Dermis blood vessel endothelial cell (primary cell): ENCODE measurements around the gene PITX3. TPM values are rescaled to one million over a fixed set of nuclear protein-coding genes. Genes with fewer than 3 reads are reported as not detected.
A peak's percentile ranks its signal among the peaks of the same experiment; 100 is the strongest.
"Not testable (repeated sequence)": the region's sequence is repeated elsewhere in the genome, so short reads cannot be mapped to it uniquely, and the experiment has no call there.

ENCODE experiments used
- DNase-seq: peaks from one replicate; pipeline ENCODE4 v3.0.0; 2010
- total RNA-seq: library from RNA; depleted of rRNA; stranded (reverse); fragments of >200 nt; gene quantifications from 2 replicates; pipeline ENCODE4 v1.2.3, GENCODE V29; 2014

Gene PITX3
- total RNA-seq, 1 donor from 2014 or later = not detected

DNA sequence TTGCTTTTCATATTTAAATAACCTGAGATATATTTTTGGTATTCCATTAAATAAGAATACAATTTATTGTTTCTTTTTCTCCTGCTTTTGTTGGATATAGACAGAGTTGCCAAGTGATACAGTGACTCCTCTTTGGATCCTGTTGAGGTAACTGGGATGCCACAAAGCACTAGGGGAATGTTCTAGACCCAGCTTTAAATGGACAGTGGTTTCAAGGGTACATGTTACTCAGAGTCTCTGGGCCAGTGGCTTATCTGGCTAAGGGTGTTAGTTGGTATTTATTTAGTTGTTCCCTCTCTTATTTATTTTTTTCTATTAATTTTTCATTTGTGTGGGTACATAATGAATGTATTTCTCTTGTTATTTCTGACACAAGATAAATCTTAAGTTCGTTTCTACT lies 13.1 kb upstream of the PITX3 start:
- no peak for DNase-seq

DNA sequence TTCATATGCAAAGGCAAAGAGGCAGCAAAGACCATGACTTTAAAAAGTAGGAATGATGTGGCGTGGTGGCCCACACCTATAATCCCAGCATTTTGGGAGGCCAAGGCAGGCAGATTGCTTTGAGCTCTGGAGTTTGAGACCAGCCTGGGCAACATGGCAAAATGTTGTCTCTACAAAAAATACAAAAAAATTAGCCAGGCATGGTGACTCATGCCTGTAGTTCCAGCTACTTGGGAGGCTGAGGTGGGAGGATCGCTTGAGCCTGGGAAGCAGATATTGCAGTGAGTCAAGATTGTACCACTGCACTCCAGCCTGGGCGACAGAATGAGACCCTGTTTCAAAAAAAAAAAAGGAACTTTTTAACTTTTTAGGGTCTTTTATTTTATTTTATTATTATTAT lies 11.2 kb upstream of the PITX3 start:
- not testable (repeated sequence) for DNase-seq

DNA sequence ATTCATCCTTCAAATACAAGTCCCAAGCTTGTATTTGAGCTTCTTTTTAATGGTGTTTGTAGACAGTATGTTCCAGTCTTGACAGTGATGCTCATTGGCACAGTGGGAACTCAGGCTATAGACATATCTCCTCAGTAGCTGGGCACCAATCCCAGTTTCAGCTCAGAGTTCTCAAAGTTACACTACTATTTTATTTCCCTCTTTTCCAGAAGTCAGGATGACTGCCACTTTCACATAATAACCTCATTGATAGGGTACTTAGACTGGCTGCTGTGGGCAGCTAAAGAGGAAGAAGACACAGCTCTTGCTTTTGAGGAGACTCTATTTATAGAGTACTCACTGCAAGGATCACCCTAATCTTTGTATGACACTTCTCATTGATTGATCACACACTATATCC lies 6.4 kb upstream of the PITX3 start:
- DNase-seq = no peak

DNA sequence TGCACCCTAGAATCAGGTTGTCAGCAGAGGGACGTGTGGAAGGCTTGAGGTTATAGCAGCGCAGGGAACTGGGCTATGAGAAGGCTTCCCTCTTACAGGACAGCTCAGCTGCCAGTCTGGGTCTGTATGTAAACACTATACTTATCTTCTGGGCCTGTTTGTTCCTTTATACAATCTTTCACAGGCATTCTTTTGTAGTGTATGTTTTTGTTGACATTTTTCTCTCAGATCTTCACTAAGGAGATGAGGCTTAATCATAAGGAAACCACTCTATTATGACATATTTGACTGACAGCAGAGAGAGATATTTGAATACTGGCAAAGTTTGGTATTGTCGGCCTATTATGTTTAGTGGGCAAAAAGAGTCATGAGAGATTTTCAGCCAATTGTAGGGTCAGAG lies 4.9 kb upstream of the PITX3 start:
- DNase-seq = peak; percentile 39

DNA sequence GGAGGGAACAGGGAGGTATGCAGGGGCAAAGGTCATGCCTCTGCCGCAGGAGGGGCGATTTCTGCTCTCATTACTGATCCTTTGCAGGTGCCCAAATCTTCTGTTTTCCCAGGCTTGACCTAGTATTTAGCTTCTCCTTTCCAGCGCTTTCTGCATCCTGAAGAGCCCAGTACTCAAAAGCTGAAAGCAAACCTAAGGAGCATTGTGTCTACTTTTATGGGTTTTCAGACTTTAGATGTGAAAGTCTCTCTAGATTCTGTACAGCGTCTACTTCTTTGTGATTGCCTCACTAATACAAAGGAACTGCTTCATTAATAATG lies 4.6 kb upstream of the PITX3 start:
- no peak for DNase-seq

DNA sequence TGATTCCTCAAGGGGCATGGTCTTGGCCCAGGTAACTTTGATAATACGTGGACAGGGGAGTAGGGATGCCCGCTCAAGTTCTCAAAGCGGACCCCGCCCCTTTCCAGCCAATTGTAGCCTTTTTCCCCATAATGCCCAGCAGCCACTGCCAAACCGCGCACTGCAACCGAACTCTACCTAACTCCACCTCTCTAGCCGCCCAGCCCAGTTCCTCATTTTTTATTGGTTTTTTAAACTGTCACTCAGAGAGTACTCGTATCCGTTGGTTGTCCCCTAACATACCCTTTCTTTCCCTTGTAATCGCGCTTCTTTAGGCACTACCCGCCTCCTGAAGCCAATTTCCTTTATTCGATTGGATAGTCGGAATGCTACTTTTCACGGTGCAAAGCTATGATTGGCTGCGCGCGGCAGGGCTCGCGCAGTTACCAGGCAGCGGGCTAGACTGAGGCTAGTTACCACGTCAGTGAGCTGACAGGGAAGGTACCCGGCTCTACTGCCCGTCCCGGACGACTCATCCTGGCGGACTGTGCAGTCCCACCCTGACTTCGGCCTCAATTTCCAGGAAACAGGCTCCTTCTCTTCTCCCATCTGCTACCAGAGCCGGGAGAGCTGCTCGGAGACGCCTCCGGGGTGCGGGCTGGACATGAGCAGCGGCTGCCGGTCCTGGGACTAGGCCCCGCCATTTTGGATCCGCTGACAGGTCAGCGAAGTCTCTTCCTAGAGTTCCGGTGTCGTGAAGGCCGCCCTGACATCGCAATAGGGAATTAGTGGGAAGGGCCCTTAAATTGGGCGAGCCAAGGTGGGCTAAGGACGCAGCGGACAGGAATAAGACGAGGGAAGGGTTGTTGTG lies 4.0 kb upstream of the PITX3 start, which contains the start of gene GBF1:
Gene GBF1 (plus strand): TSS at position 451 of the 850 bp plus-strand sequence. CDS start 13,407 bp downstream, outside the sequence.
- peak; percentile 100 for DNase-seq

DNA sequence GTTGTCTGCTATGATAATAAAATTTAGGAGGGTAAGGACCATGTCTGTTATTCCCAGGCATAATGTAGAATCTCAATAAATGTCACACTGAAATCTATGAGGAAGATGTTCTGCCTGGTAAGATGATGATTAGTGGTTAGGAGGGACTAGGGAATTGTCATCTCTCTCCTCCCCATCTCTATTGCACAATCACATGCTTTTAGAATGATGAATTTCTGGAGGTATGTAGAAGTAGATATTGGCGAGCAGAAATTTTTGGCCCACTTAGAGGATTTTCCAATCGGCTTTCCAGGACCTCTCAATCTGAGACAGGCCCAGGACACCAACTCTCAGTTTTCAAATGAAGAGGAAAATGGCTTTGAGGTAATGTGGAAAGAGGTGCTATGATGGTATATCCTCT lies 2.0 kb upstream of the PITX3 start:
- DNase-seq = no peak

DNA sequence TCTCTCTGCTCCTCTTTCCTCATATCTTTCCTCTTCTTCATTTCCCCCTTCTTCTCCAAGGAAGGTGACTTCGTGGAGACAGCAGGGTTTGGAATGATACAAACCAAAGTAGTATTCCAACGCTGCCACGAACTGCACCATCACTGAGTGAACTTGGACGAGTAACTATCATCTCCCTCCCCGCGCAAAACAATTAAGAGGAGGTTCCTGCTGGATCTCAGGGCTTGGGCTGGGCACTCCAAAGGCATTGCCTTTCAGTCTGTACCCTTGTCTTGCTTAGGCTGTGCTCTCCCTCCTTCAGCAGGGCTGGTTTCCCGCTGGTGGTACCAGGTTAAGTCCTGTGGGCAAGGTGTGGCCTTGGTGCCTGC lies 790 bp upstream of the PITX3 start:
- no peak for DNase-seq

DNA sequence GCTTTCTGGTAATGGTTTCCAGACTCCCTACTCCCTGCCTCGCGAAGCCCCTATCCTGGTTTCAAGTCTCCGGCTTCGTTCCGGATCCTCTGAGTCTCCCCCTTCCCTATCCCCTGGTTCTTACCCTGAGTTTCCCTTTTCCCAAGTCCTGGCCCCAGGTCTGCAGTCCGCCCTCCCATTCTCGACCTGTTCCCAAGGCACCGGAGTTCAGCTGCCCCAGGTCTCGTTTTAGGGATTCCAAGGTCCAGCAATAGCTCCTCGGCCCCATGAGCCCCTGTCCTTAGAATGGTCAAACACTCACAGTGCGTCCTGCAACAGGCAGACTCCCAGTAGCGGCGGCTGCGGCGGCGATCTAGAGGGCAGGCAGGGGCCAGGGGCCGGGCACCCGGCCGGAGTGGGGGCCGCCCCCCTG lies 274 bp downstream of the PITX3 start:
- peak; percentile 16 for DNase-seq

DNA sequence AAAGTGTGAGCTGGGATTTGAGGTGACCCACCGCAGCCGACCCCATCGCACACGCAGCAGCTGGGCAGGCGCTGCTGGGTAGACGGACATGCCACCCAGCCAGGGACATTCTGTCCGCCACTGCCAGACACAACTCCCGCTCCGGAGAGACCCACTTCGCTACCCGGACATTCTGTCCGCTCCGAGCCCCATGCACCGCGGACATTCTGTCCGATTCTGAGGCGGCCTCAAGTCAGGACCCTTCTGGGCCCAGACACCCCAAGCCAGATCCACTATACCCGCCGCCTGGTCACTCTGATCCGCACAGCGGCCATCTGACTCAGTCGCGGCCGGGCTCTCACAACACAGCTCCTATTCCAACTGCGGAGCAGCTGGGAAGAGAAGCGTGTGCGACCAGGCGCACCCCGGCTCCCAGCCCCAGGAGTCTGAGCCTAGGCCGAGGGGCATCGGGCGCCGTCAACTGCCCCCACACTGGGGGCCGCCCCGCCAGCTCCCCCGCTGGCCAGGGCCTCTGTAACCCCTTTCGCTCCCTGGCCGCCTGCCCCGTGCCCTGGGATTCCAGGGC lies 763 bp downstream of the PITX3 start:
- peak; percentile 16 for DNase-seq

DNA sequence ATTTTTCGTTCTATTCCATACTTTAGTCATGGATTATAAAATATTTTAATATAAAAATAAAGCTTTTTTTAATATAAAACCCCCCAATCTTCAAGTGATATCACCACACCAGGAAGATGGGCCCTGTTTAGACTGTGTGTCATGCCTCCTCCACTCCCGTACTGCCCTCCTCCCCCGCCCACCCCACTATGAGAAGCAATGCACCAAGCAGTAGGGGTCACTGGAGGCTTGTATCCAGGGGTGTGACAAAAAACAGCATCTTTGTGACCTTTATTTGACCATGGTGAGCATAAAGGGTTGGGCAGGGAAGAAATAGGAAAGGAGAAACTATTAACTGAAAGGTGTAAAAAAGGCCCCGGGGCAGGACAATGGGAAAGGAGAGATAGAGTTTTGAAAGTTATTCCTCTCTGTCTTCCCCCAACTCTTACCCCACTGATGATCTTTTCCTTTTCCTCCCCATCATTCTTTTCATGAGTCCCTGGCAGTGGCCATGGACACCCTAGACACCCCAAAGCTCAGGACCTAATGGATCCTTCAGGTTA lies 3.5 kb downstream of the PITX3 start:
- no peak for DNase-seq

DNA sequence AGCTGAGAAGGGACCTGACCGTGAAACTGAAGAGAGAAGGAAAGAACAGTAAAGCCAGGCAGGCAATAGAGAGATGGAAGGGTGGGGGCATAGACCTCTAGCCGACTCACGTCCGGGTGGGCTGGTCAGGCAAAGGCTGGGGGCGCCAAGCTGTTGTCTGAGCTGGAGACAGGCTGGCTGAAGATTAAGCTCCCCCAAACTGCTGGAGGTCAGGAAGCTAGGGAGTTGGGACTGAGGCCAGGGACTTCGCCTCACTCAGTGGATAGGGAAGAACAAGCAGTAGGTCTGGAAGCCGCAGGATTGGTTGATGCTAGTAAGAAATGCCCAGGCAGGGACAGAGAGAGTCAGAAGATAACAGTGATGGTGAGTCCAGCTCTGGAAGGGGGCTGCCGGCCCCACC lies 5.3 kb downstream of the PITX3 start:
- no peak for DNase-seq

DNA sequence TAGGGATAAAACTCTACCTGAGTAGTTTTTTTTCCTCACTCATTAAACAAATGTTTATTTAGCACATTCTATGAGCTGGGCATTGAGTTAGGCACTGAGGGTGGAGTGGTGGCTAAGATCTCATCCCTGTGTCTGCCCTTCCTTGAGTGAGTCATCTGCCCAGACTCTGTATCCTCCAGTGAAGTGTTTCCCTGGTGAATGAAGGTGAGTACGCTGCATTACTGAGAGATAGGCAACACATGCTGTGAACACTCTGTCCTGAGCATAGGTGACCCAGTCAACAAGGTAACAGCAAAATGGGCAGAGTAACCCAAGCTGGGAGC lies 5.8 kb downstream of the PITX3 start:
- no peak for DNase-seq

DNA sequence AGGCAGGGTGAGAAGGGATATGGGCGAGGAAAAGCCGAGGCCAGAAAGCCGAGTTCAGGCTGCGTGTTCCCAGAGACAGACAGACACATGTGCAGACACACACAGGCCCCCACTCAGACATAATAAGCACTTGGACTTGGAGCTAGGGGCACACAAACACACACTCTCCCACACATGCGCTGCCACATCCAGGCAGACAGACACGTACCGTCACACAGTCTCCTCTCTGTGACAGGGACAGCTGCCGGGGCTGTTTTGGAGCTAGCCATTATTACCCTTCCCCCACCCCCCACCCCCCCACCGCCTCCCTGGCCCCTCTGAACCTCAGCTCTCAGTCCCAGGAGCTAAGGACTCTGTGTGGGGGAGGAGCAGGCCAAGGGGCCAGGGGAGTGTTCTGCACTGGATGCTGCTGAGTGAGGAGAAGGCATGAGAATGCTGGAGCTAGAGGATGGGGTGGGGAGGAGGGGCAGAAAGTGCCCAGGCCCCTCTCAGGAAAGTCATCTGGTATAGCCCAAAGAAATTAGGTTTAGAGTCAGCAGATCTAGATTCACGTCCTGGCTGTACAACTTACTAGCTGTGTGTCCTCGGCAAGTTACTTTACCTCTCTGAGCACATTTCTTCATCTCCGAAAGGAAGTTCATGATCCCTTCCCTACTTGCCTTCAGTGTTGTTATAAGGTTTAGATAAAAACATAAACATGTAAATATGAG lies 6.3 kb downstream of the PITX3 start:
- DNase-seq = no peak

DNA sequence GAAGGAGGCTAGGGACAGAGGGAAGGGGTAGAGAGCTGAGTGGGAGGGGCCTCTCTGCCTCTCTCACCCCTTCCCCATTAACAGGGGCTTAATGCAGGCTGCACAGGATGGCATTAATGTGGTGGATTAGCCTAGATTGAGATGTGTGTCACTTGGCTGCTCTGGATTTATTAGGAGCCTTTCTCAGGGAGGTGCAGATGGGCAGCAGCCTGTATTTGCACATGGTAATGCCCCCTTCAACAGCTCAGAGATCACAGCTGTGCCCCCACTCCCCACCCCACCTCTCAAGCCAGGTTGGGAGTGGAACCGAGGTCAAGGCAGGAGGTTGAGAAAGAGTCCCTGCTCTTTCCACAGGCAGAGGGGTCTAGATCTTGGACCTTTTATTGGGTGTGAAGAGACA lies 7.3 kb downstream of the PITX3 start:
- no peak for DNase-seq

DNA sequence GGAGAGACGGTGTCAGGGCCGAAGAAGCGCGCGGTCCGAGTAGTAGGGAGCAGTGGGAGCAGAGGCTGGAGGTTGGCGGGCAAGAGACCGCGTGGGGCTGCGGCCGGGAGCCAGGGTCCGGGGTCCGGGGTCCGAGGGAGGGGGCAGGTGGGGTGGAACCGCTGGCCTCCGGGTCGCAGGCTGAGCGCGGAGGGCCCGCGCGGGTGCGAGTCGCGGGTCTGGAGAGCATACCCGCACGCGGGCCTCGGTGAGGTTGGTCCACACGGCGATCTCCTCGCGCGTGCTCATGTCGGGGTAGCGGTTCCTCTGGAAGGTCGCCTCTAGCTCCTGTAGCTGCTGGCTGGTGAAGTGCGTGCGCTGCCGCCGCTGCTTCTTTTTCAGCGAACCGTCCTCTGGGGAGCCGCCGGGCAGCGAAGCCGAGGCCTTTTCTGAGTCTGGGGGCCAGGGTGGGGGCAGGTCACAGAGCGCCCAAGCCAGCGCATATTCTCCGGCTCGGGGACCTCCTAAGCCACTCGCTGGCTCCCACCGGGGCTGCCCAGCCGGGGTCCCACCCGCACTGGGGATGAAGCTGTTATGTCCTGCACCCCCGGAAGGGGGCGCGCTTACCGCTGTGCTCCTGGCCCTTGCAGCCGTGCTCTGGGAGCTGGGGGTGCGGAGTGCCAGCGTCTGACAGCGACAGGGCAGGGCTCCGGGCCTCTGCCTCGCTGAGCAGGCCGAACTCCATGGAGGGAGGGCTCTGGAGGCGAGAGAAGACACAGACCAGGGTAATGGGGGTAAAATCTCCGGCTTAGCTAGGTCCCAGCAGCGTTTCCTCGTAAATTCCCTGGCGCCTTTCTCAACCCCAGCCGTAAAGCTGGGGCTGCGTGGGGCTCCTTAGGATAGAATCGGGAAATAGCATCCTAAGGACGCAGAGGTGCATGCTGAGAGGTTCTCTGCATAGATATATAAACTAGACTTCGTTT lies 9.7 kb downstream of the PITX3 start:
- DNase-seq = peak; percentile 67

DNA sequence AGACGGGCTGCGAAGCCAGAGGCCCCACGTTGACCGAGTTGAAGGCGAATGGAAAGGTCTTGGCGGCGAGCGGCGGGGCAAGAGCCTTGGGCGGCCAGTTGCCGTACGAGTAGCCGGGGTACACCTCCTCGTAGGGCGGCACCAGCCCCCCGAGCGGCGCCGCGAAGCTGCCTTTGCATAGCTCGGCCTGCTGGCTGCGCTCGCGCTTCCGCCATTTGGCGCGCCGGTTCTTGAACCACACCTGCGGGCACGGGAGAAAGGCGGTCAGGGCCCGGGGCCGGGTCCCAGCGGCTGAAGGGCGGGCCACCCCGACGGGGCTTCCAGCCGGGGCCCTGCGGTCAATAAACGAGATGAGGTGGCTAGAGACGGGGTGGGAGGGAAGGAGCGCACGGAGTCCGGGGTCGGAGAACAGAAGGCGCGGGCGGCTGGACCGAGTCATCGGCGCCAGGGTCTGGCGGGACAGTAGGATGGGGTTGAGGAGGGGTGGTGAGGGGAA lies 10.4 kb downstream of the PITX3 start:
- DNase-seq = peak; percentile 51

DNA sequence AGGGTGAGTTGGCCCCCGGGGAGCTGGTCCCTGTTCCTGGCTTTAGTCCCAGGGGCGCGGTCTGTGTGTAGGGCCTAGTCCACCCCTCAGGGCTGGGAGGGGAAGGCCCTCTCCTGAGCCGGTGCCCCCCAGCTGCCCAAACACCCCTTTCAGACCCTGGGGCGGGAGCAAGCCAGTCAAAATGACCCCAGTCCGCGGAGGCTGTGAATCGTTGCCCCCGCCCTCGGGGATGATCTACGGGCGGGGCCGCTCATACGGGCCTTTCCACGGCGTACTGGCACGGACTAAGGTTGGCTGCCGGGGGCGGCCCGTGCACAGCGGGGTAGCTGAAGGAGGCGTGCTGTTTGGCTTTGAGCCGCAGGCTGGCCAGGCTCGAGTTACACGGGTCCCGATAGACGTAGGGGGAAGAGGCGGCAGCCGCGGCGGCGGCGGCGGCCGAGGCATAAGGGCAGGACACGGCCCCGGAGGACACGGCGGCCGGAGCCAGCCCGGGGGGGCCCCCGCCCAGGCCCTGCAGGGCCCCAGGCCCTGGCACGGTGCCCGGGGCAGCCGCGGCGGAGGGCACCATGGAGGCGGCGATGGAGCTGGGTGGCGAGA lies 10.9 kb downstream of the PITX3 start:
- peak; percentile 52 for DNase-seq

DNA sequence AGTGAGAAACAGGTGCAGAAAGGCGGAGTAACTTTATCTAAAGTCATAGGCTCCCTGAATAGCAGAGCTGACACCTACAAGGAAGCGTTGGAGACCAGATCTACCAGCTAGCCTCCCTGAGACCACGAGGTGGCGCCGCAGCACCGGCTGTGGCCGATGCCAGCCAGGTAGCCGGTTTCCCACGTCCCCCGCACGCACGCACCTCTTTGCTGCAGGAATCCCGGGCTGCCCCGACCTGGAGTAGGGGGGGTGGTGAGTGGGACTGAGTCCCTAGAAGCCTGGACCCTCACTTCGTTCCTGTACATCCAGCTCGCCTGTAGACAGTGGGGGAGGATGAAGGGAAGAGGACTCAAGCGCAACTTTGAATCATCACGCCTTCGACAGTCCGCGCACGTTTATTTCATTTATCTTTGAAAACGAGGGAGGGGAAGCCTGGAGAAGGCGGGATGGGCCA lies 11.5 kb downstream of the PITX3 start:
- DNase-seq = peak; percentile 91

DNA sequence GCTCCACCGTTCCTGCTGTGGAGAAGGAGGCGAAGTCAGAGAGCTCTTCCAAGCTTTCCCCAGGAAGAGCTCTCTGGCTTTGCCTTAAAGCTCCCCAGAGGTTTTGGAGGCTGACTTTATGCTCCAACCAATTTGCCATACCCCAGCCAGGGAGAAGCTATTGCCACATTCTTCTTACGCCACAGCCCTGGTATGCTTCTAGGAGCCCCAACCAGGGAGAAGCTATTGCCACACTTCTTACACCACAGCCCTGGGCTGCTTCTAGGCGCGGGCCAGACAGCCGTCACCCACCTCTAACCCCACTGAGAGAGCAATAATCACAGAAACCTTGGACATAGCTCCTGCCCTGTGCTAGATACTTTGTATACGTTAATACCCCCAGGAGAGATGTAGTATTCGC lies 14.3 kb downstream of the PITX3 start:
- DNase-seq = no peak

DNA sequence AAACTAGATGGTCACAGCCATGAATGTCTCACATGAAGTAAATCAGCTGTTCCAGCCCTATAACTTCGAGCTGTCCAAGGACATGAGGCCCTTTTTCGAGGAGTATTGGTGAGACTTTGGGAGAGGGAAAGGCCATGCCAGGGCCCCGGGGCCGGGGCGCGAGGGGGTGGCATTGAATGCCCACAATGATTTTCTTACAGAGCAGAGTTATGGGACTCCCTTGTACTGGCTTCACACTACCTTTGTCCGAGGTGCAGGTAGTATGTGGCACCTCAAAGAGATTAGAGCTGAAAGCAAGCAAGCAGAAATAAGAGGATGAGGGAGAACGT lies 14.8 kb downstream of the PITX3 start:
- no peak for DNase-seq
